Measurements from ENCODE around the gene HARS1. TPM values are rescaled to one million over a fixed set of nuclear protein-coding genes. Genes with fewer than 3 reads are reported as not detected.

The HARS1 gene
- total RNA-seq, 1 experiment from 2014 or later = 55.6 TPM

DNA sequence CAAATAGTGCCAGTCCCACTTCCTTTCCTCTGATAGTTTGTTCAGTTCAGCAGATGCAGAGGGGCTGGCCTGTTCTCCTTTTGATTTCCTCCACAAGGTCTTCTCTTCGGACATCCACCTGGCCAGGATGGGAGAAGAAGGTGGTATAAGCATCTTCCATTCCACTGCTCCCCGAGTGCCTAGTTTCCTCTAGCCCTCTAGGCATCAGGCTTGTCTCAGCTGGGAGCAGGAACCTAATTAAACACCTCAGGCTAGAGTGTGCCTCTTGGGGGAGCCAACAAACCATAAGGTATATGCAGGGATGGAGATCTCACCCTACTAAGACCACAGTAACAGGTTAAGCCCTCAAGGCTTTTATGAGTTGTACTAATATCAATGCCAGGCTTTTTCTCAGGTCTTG, 17.0 kb downstream of the HARS1 start:
- Mint-ChIP-seq H3K4me1 (peaks cover 7% of the 10 kb centered on the region), H3K27ac (no peak overlapping the region), H3K27me3 (ENCODE audit: low read depth) (no peaks in the 10 kb centered on the region), H3K4me3 (no peak overlapping the region), H3K36me3 (peaks cover 48% of the 10 kb centered on the region), H3K9me3 (no peaks in the 10 kb centered on the region)
- CTCF ChIA-PET = interaction anchor here (1.0 kb wide), 1 partner anchor 110 kb away, joined by 3 read pairs; the partner anchor contains the start of genes APBB3 and SLC35A4
- ATAC-seq (no peak), DNase-seq (ENCODE audit: low spot score) (no peak)
- TF ChIP-seq, protein P1, sequence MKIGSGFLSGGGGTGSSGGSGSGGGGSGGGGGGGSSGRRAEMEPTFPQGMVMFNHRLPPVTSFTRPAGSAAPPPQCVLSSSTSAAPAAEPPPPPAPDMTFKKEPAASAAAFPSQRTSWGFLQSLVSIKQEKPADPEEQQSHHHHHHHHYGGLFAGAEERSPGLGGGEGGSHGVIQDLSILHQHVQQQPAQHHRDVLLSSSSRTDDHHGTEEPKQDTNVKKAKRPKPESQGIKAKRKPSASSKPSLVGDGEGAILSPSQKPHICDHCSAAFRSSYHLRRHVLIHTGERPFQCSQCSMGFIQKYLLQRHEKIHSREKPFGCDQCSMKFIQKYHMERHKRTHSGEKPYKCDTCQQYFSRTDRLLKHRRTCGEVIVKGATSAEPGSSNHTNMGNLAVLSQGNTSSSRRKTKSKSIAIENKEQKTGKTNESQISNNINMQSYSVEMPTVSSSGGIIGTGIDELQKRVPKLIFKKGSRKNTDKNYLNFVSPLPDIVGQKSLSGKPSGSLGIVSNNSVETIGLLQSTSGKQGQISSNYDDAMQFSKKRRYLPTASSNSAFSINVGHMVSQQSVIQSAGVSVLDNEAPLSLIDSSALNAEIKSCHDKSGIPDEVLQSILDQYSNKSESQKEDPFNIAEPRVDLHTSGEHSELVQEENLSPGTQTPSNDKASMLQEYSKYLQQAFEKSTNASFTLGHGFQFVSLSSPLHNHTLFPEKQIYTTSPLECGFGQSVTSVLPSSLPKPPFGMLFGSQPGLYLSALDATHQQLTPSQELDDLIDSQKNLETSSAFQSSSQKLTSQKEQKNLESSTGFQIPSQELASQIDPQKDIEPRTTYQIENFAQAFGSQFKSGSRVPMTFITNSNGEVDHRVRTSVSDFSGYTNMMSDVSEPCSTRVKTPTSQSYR (CRISPR knock-in tag; IDR thresholded peaks at IDR 0.05) = no peak
- TF ChIP-seq NFATC4 (CRISPR knock-in tag; IDR thresholded peaks at IDR 0.05) (no peak), GABPB1 (CRISPR knock-in tag; IDR thresholded peaks at IDR 0.05) (no peak), JAZF1 (CRISPR knock-in tag; IDR thresholded peaks at IDR 0.05) (no peak), ATF6 (CRISPR knock-in tag; IDR thresholded peaks at IDR 0.05) (no peak), ZNF263 (CRISPR knock-in tag; IDR thresholded peaks at IDR 0.05; ENCODE audit: low read depth) (no peak), RELA (CRISPR knock-in tag; IDR thresholded peaks at IDR 0.05; ENCODE audit: borderline replicate concordance) (no peak), HMGA2 (CRISPR knock-in tag; IDR thresholded peaks at IDR 0.05) (no peak), ZNF317 (CRISPR knock-in tag; IDR thresholded peaks at IDR 0.05; ENCODE audit: borderline replicate concordance, low read depth) (no peak), ZNF425 (CRISPR knock-in tag; conservative IDR thresholded peaks at IDR 0.05) (no peak), TP53 (CRISPR knock-in tag; IDR thresholded peaks at IDR 0.05) (no peak), ZNF671 (CRISPR knock-in tag; IDR thresholded peaks at IDR 0.05) (no peak), GTF2I (CRISPR knock-in tag; conservative IDR thresholded peaks at IDR 0.05) (no peak)
- TF ChIP-seq, protein P2, sequence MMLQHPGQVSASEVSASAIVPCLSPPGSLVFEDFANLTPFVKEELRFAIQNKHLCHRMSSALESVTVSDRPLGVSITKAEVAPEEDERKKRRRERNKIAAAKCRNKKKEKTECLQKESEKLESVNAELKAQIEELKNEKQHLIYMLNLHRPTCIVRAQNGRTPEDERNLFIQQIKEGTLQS (CRISPR knock-in tag; conservative IDR thresholded peaks at IDR 0.05) = no peak
- TF ChIP-seq, protein P3, sequence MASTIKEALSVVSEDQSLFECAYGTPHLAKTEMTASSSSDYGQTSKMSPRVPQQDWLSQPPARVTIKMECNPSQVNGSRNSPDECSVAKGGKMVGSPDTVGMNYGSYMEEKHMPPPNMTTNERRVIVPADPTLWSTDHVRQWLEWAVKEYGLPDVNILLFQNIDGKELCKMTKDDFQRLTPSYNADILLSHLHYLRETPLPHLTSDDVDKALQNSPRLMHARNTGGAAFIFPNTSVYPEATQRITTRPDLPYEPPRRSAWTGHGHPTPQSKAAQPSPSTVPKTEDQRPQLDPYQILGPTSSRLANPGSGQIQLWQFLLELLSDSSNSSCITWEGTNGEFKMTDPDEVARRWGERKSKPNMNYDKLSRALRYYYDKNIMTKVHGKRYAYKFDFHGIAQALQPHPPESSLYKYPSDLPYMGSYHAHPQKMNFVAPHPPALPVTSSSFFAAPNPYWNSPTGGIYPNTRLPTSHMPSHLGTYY (CRISPR knock-in tag; IDR thresholded peaks at IDR 0.05) = no peak
- TF ChIP-seq, protein P4, sequence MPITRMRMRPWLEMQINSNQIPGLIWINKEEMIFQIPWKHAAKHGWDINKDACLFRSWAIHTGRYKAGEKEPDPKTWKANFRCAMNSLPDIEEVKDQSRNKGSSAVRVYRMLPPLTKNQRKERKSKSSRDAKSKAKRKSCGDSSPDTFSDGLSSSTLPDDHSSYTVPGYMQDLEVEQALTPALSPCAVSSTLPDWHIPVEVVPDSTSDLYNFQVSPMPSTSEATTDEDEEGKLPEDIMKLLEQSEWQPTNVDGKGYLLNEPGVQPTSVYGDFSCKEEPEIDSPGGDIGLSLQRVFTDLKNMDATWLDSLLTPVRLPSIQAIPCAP (CRISPR knock-in tag; IDR thresholded peaks at IDR 0.05) = no peak
- POLR2A ChIA-PET = interaction anchor here (1.0 to 1.1 kb wide), 2 partner anchors 37 to 110 kb away, joined by 3 read pairs; partner anchors contain the start of gene APBB3
